CD4-positive, alpha-beta T cell (primary cell): ENCODE measurements around the gene NTMT2. TPM values are rescaled to one million over a fixed set of nuclear protein-coding genes. Genes with fewer than 3 reads are reported as not detected.

Source experiments
- ATAC-seq: fragments of 200-7000 bp; cut with Tn5 transposase; one replicate; pipeline ENCODE4 v1.10.0; 2022; ENCODE audit warnings: mild to moderate bottlenecking; ENCODE audit not compliant: poor library complexity
- CTCF ChIA-PET: fragments of 350-600 bp; sonication (Branson Sonifier 250); formaldehyde crosslinking; loops from one replicate; lab custom pipeline; 2021; ENCODE audit warnings: antibody characterized with exemption, inconsistent platforms; lab: Charles Lee
- POLR2A ChIA-PET: fragments of 350-600 bp; sonication (Branson Sonifier 250); formaldehyde crosslinking; loops from one replicate; lab custom pipeline; 2021; ENCODE audit warnings: antibody characterized with exemption, inconsistent platforms; lab: Charles Lee
- DNase-seq, 14 experiments: peaks; one replicate each; pipeline ENCODE4 v3.0.0-alpha.2; 2013 to 2020; ENCODE audit warnings: mixed read lengths in 2 of 14
- H3K27ac ChIP-seq, 2 donors: one replicate each; pipeline versions ENCODE4 v1.5.1 to v1.7.0; 2013; ENCODE audit warnings: low read length in 2 of 2, low read depth in 1 of 2, mild to moderate bottlenecking in 1 of 2
- H3K27me3 ChIP-seq, 2 experiments: 1 replicate in 1 of 2; 2 replicates in 1 of 2; pipeline versions ENCODE4 v1.6.1 to v1.7.0; 2013; ENCODE audit warnings: low read length in 2 of 2, control low read depth in 1 of 2, mild to moderate bottlenecking in 1 of 2, moderate library complexity in 1 of 2; ENCODE audit not compliant: insufficient read depth in 2 of 2, control insufficient read depth in 1 of 2
- H3K36me3 ChIP-seq: one replicate; pipeline ENCODE4 v1.6.1; 2013; ENCODE audit warnings: low read length, control low read depth; ENCODE audit not compliant: insufficient read depth
- H3K4me1 ChIP-seq: one replicate; pipeline ENCODE4 v1.6.1; 2013; ENCODE audit warnings: low read length, control low read depth; ENCODE audit not compliant: insufficient read depth
- H3K4me3 ChIP-seq: one replicate; pipeline ENCODE4 v1.5.1; 2013; ENCODE audit warnings: mild to moderate bottlenecking, low read length, moderate library complexity
- H3K9me3 ChIP-seq, 2 experiments: 1 replicate in 1 of 2; 2 replicates in 1 of 2; pipeline versions ENCODE4 v1.6.1 to v1.7.0; 2013; ENCODE audit warnings: low read length in 2 of 2, mild to moderate bottlenecking in 2 of 2, control low read depth in 1 of 2, moderate library complexity in 1 of 2; ENCODE audit not compliant: control insufficient read depth in 1 of 2, insufficient read depth in 1 of 2
- H3K27ac Mint-ChIP-seq: one replicate; pipeline ENCODE4 v1.8.0; 2020; ENCODE audit warnings: mixed read lengths
- H3K27me3 Mint-ChIP-seq: one replicate; pipeline ENCODE4 v1.8.0; 2021; ENCODE audit warnings: mixed read lengths
- H3K36me3 Mint-ChIP-seq: one replicate; pipeline ENCODE4 v1.8.0; 2021; ENCODE audit warnings: low read depth, mixed read lengths
- H3K4me1 Mint-ChIP-seq: one replicate; pipeline ENCODE4 v1.8.0; 2021; ENCODE audit warnings: low read depth, mixed read lengths
- H3K4me3 Mint-ChIP-seq: one replicate; pipeline ENCODE4 v1.8.0; 2020; ENCODE audit warnings: mild to moderate bottlenecking, mixed read lengths
- H3K9me3 Mint-ChIP-seq: one replicate; pipeline ENCODE4 v1.8.0; 2020; ENCODE audit warnings: mixed read lengths
- intact Hi-C, 2 experiments: fragments of 100-400 bp; cut with DNase I in 1 of 2; cut with micrococcal nuclease in 1 of 2; formaldehyde crosslinking; loops; one replicate each; pipeline versions ENCODE4 v1.15.1 to v1.9.0; 2023 to 2025; cut with DNase I, micrococcal nuclease
- total RNA-seq, 174 experiments: library from RNA in 2 of 174; stranded (reverse) in 2 of 174; gene quantifications; one replicate each; pipeline ENCODE4 v1.2.3 and lab custom pipeline; 2021 to 2026
- TF ChIP-seq, protein P1 (sequence below): fragments of 200-600 bp; IDR thresholded peaks from one replicate; pipeline ENCODE4 v1.8.0; 2022; ENCODE audit warnings: antibody characterized with exemption, mild to moderate bottlenecking

The NTMT2 gene
- total RNA-seq, 2 experiments from 2014 or later = not detected

DNA sequence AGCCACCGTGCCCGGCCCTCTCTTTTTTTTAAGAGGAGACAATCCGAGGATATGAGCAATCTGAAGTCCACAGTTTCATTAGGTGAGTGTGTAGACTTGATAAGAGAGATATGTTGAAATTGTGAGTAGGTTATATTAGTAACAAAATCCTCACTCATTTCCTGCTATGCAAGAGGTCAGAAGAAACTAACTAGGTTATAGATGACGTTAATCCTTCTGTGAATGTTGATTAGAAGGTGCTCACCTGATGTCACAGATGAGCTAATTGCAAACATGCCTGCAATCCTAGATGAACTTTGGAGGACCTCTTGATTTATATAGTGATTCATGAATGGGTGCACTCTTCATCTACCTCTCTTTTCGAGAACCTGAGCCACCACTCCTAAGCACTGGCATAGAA, 29.3 kb downstream of the NTMT2 start:
- Mint-ChIP-seq H3K27ac (no peak overlapping the region), H3K9me3 (peaks cover 15% of the 10 kb centered on the region)

DNA sequence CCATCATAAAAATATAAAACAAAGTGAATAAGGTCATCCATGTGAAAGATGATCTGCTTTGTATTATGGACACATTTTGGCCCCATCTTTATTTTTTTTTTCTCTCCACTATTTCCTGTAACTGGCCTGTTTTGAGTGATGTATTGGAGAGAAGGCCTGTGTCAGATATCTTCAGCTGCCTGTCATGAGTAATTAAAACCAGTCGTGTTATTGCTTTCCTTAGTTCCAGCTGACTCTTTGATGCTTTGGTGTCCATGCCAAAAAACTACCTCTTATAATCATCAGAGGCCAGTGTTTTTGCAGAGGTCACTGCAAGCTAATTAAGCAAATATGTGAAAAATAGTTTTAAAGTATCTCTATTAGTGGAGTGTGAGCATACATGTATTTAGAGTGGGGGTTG, 29.7 kb downstream of the NTMT2 start:
- no peaks in the 10 kb centered on the region for H3K36me3 ChIP-seq
- H3K9me3 ChIP-seq = no peaks in the 10 kb centered on the region
- no peaks in the 10 kb centered on the region for H3K27me3 ChIP-seq
- H3K4me1 ChIP-seq = no peaks in the 10 kb centered on the region
- Mint-ChIP-seq H3K27ac (no peak overlapping the region), H3K36me3 (no peaks in the 10 kb centered on the region), H3K27me3 (no peaks in the 10 kb centered on the region), H3K4me3 (no peak overlapping the region), H3K4me1 (no peaks in the 10 kb centered on the region), H3K9me3 (peaks cover 10% of the 10 kb centered on the region)
- TF ChIP-seq, protein P1, sequence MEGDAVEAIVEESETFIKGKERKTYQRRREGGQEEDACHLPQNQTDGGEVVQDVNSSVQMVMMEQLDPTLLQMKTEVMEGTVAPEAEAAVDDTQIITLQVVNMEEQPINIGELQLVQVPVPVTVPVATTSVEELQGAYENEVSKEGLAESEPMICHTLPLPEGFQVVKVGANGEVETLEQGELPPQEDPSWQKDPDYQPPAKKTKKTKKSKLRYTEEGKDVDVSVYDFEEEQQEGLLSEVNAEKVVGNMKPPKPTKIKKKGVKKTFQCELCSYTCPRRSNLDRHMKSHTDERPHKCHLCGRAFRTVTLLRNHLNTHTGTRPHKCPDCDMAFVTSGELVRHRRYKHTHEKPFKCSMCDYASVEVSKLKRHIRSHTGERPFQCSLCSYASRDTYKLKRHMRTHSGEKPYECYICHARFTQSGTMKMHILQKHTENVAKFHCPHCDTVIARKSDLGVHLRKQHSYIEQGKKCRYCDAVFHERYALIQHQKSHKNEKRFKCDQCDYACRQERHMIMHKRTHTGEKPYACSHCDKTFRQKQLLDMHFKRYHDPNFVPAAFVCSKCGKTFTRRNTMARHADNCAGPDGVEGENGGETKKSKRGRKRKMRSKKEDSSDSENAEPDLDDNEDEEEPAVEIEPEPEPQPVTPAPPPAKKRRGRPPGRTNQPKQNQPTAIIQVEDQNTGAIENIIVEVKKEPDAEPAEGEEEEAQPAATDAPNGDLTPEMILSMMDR = no peak
- H3K4me3 ChIP-seq = no peak overlapping the region
- CTCF ChIA-PET = no interaction called here
- DNase-seq (no peak), ATAC-seq (no peak)
- no peak overlapping the region for H3K27ac ChIP-seq
- intact Hi-C loops = no loop called here
- POLR2A ChIA-PET = no interaction called here

More for the DNA sequence above, 29.3 kb downstream of the NTMT2 start:
- Mint-ChIP-seq H3K4me3 (no peak overlapping the region), H3K36me3 (no peaks in the 10 kb centered on the region), H3K4me1 (no peaks in the 10 kb centered on the region), H3K27me3 (no peaks in the 10 kb centered on the region)
- TF ChIP-seq, protein P1 = no peak
- Histone ChIP-seq H3K4me3 (no peak overlapping the region), H3K4me1 (no peaks in the 10 kb centered on the region), H3K27me3 (no peaks in the 10 kb centered on the region), H3K27ac (no peak overlapping the region), H3K9me3 (no peaks in the 10 kb centered on the region), H3K36me3 (no peaks in the 10 kb centered on the region)
- no peak for DNase-seq
- intact Hi-C loops = no loop called here
- ChIA-PET CTCF (no interaction called here), POLR2A (no interaction called here)
- no peak for ATAC-seq

DNA sequence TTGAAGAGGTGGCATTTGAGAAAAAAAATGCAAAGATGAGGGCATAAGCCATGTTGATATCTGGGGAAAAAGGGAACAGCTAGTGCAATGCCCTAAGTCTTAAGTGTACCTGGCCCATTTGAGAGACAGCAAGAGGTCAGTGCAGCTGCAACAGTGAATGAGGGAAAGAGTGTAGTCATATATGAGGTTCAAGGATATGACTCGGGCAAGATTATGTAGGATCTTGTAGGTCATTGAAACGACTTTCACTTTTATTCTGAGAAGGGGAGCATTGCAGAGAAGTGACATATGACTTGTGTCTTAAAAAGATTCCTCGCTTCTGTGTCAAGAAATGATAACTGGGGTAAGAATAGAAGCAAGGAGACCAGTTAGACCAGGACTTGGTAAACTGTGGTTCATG, 31.0 kb downstream of the NTMT2 start:
- no peak overlapping the region for H3K27ac Mint-ChIP-seq
- Histone ChIP-seq H3K4me1 (no peaks in the 10 kb centered on the region), H3K4me3 (no peak overlapping the region), H3K36me3 (no peaks in the 10 kb centered on the region), H3K27me3 (no peaks in the 10 kb centered on the region), H3K27ac (no peak overlapping the region), H3K9me3 (no peaks in the 10 kb centered on the region)
- TF ChIP-seq, protein P1 = no peak
- no peak for ATAC-seq
- ChIA-PET POLR2A (no interaction called here), CTCF (interaction anchor here (0.6 kb wide), 1 partner anchor 14 kb away, joined by 3 read pairs; no protein-coding TSS in a partner anchor)
- H3K27me3 Mint-ChIP-seq = no peaks in the 10 kb centered on the region
- intact Hi-C loops = no loop called here
- no peaks in the 10 kb centered on the region for H3K4me1 Mint-ChIP-seq
- peaks cover 4% of the 10 kb centered on the region for H3K9me3 Mint-ChIP-seq
- H3K4me3 Mint-ChIP-seq = no peak overlapping the region
- no peak for DNase-seq
- H3K36me3 Mint-ChIP-seq = no peaks in the 10 kb centered on the region
